ENCODE data around the gene TFR2. TPM values are rescaled to one million over a fixed set of nuclear protein-coding genes. Genes with fewer than 3 reads are reported as not detected.
A peak's percentile ranks its signal among the peaks of the same experiment; 100 is the strongest.

TFR2 gene
- total and polyA plus RNA-seq, 9 of the 15 experiments (the other 6 are each of a cell fraction or from before 2014, with no cell fraction given) = 3.8 to 123 (median 51.1) TPM

- TF ChIP-seq RBM34 (IDR thresholded peaks at IDR 0.05; ENCODE audit: borderline replicate concordance, insufficient read depth, low read length) = no peak
- TF ChIP-seq OTX1 (CRISPR knock-in tag; IDR thresholded peaks at IDR 0.05) = no peak
- TF ChIP-seq, protein P1, sequence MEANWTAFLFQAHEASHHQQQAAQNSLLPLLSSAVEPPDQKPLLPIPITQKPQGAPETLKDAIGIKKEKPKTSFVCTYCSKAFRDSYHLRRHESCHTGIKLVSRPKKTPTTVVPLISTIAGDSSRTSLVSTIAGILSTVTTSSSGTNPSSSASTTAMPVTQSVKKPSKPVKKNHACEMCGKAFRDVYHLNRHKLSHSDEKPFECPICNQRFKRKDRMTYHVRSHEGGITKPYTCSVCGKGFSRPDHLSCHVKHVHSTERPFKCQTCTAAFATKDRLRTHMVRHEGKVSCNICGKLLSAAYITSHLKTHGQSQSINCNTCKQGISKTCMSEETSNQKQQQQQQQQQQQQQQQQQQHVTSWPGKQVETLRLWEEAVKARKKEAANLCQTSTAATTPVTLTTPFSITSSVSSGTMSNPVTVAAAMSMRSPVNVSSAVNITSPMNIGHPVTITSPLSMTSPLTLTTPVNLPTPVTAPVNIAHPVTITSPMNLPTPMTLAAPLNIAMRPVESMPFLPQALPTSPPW (CRISPR knock-in tag; IDR thresholded peaks at IDR 0.05) = peak; percentile 69
- TF ChIP-seq TEAD4 (IDR thresholded peaks at IDR 0.05; ENCODE audit: low read length) = no peak
- TF ChIP-seq TEAD4 (CRISPR knock-in tag; IDR thresholded peaks at IDR 0.05; ENCODE audit: borderline replicate concordance) = no peak
- no peak for TF ChIP-seq SRSF1 (IDR thresholded peaks at IDR 0.05; ENCODE audit: low read depth, low read length)
- TF ChIP-seq, protein P2, sequence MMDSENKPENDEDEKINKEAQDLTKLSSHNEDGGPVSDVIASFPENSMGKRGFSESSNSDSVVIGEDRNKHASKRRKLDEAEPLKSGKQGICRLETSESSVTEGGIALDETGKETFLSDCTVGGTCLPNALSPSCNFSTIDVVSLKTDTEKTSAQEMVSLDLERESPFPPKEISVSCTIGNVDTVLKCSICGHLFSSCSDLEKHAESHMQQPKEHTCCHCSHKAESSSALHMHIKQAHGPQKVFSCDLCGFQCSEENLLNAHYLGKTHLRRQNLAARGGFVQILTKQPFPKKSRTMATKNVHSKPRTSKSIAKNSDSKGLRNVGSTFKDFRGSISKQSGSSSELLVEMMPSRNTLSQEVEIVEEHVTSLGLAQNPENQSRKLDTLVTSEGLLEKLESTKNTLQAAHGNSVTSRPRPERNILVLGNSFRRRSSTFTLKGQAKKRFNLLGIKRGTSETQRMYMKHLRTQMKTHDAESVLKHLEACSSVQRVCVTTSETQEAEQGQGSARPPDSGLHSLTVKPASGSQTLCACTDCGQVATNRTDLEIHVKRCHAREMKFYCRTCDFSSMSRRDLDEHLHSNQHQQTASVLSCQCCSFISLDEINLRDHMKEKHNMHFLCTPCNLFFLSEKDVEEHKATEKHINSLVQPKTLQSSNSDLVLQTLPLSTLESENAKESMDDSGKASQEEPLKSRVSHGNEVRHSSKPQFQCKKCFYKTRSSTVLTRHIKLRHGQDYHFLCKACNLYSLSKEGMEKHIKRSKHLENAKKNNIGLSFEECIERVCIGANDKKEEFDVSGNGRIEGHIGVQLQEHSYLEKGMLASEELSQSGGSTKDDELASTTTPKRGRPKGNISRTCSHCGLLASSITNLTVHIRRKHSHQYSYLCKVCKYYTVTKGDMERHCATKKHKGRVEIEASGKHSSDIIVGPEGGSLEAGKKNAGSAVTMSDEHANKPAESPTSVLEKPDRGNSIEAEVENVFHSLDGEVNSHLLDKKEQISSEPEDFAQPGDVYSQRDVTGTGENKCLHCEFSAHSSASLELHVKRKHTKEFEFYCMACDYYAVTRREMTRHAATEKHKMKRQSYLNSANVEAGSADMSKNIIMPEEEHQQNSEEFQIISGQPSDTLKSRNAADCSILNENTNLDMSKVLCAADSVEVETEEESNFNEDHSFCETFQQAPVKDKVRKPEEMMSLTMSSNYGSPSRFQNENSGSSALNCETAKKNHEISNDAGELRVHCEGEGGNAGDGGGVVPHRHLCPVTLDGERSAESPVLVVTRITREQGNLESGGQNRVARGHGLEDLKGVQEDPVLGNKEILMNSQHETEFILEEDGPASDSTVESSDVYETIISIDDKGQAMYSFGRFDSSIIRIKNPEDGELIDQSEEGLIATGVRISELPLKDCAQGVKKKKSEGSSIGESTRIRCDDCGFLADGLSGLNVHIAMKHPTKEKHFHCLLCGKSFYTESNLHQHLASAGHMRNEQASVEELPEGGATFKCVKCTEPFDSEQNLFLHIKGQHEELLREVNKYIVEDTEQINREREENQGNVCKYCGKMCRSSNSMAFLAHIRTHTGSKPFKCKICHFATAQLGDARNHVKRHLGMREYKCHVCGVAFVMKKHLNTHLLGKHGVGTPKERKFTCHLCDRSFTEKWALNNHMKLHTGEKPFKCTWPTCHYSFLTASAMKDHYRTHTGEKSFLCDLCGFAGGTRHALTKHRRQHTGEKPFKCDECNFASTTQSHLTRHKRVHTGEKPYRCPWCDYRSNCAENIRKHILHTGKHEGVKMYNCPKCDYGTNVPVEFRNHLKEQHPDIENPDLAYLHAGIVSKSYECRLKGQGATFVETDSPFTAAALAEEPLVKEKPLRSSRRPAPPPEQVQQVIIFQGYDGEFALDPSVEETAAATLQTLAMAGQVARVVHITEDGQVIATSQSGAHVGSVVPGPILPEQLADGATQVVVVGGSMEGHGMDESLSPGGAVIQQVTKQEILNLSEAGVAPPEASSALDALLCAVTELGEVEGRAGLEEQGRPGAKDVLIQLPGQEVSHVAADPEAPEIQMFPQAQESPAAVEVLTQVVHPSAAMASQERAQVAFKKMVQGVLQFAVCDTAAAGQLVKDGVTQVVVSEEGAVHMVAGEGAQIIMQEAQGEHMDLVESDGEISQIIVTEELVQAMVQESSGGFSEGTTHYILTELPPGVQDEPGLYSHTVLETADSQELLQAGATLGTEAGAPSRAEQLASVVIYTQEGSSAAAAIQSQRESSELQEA (IDR thresholded peaks at IDR 0.05; ENCODE audit: low read depth) = no peak
- peak; percentile 77 for TF ChIP-seq FOSL1 (tag; conservative IDR thresholded peaks at IDR 0.05)
- TF ChIP-seq SRSF7 (optimal IDR thresholded peaks at IDR 0.05; ENCODE audit: low read depth, low read length) = no peak
- TF ChIP-seq, protein P3, sequence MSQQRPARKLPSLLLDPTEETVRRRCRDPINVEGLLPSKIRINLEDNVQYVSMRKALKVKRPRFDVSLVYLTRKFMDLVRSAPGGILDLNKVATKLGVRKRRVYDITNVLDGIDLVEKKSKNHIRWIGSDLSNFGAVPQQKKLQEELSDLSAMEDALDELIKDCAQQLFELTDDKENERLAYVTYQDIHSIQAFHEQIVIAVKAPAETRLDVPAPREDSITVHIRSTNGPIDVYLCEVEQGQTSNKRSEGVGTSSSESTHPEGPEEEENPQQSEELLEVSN (IDR thresholded peaks at IDR 0.05; ENCODE audit: borderline replicate concordance in 1 of 2, extremely low read depth in 1 of 2, insufficient read depth in 1 of 2, insufficient read length in 1 of 2, low read depth in 1 of 2, low read length in 1 of 2, poor library complexity in 1 of 2, severe bottlenecking in 1 of 2) = no peak
- TF ChIP-seq, protein P4, sequence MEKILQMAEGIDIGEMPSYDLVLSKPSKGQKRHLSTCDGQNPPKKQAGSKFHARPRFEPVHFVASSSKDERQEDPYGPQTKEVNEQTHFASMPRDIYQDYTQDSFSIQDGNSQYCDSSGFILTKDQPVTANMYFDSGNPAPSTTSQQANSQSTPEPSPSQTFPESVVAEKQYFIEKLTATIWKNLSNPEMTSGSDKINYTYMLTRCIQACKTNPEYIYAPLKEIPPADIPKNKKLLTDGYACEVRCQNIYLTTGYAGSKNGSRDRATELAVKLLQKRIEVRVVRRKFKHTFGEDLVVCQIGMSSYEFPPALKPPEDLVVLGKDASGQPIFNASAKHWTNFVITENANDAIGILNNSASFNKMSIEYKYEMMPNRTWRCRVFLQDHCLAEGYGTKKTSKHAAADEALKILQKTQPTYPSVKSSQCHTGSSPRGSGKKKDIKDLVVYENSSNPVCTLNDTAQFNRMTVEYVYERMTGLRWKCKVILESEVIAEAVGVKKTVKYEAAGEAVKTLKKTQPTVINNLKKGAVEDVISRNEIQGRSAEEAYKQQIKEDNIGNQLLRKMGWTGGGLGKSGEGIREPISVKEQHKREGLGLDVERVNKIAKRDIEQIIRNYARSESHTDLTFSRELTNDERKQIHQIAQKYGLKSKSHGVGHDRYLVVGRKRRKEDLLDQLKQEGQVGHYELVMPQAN (IDR thresholded peaks at IDR 0.05; ENCODE audit: borderline replicate concordance) = no peak
- no peak for TF ChIP-seq ELF1 (tag; IDR thresholded peaks at IDR 0.05)
- no peak for TF ChIP-seq ESRRA (IDR thresholded peaks at IDR 0.05; ENCODE audit: borderline replicate concordance, low read depth)
These were observed 40.9 kb upstream of the TFR2 start (continued) for GRCh38 chr7:100682228-100682741.

Data from K562 (cell line).